SK-N-SH (cell line): Measurements from ENCODE around the gene TRPC6.

Experiments used
- CHD2 ChIP-seq: fragments of 150-350 bp; IDR thresholded peaks from 2 replicates; pipeline ENCODE4 v1.6.1; 2018; ENCODE audit warnings: low read length; ENCODE audit not compliant: partially characterized antibody
- CTCF ChIP-seq: fragments of 200-600 bp; sonication (generic); IDR thresholded peaks from 2 replicates; pipeline ENCODE4 v1.6.1; 2017; ENCODE audit warnings: antibody characterized with exemption, mild to moderate bottlenecking, moderate library complexity
- EP300 ChIP-seq, 2 experiments: IDR thresholded peaks; 2 replicates each; pipeline versions ENCODE4 v1.4.0 to v1.6.1; 2012; ENCODE audit warnings: borderline replicate concordance in 1 of 2, low read depth in 1 of 2, low read length in 1 of 2
- GATA2 ChIP-seq: sonication (generic); formaldehyde crosslinking; IDR thresholded peaks from 2 replicates; pipeline ENCODE4 v1.5.0; 2020; ENCODE audit warnings: mild to moderate bottlenecking, missing genetic modification reagents
- MAX ChIP-seq: IDR thresholded peaks from 2 replicates; pipeline ENCODE4 v1.4.0; 2012; ENCODE audit warnings: low read depth
- POLR2AphosphoS5 ChIP-seq: IDR thresholded peaks from 2 replicates; pipeline ENCODE4 v1.6.1; 2012; ENCODE audit warnings: low read depth, low read length
- REST ChIP-seq: IDR thresholded peaks from 2 replicates; pipeline ENCODE4 v1.6.1; 2012; ENCODE audit warnings: mild to moderate bottlenecking, low read depth, low read length, moderate library complexity
- TAF1 ChIP-seq: IDR thresholded peaks from 2 replicates; pipeline ENCODE4 v1.6.1; 2012; ENCODE audit warnings: low read depth, mild to moderate bottlenecking, low read length, moderate library complexity, borderline replicate concordance
- TF ChIP-seq, protein P1 (sequence below): IDR thresholded peaks from 2 replicates; pipeline ENCODE4; 2012
- TF ChIP-seq, protein P2 (sequence below): IDR thresholded peaks from 2 replicates; pipeline ENCODE4 v1.4.0; 2012; ENCODE audit warnings: low read depth, borderline replicate concordance

DNA sequence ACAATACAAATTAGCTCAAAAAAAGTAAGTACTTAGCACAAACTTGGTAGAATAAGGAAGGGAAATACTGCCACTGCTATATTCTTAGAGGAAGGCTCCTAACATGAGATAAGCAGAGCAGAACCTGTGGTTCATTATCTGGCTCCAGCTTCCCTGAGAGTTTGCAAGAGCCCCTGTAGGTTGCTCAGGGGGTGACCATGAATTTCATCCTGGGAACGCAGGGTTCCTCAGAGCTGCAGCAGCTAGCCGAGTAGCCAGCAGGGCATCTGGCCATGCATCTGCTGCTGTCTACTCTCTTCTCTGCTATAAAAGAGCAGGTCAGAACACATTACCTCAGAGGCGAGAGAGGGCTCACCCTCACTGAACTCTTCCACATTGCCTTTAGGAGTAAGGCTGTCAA, 67.3 kb downstream of the TRPC6 start:
- TF ChIP-seq GATA2 (no peak), TAF1 (no peak), POLR2AphosphoS5 (no peak), CTCF (no peak), CHD2 (no peak), EP300 (IDR thresholded peaks at IDR 0.05; ENCODE audit: borderline replicate concordance in 1 of 2, low read depth in 1 of 2, low read length in 1 of 2) (no peak), REST (no peak), MAX (no peak)
- TF ChIP-seq, protein P1, sequence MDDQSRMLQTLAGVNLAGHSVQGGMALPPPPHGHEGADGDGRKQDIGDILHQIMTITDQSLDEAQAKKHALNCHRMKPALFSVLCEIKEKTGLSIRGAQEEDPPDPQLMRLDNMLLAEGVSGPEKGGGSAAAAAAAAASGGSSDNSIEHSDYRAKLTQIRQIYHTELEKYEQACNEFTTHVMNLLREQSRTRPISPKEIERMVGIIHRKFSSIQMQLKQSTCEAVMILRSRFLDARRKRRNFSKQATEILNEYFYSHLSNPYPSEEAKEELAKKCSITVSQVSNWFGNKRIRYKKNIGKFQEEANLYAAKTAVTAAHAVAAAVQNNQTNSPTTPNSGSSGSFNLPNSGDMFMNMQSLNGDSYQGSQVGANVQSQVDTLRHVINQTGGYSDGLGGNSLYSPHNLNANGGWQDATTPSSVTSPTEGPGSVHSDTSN, result no peak
- TF ChIP-seq, protein P2, sequence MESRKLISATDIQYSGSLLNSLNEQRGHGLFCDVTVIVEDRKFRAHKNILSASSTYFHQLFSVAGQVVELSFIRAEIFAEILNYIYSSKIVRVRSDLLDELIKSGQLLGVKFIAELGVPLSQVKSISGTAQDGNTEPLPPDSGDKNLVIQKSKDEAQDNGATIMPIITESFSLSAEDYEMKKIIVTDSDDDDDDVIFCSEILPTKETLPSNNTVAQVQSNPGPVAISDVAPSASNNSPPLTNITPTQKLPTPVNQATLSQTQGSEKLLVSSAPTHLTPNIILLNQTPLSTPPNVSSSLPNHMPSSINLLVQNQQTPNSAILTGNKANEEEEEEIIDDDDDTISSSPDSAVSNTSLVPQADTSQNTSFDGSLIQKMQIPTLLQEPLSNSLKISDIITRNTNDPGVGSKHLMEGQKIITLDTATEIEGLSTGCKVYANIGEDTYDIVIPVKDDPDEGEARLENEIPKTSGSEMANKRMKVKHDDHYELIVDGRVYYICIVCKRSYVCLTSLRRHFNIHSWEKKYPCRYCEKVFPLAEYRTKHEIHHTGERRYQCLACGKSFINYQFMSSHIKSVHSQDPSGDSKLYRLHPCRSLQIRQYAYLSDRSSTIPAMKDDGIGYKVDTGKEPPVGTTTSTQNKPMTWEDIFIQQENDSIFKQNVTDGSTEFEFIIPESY, result no peak
